CD4-positive, alpha-beta memory T cell (primary cell): ENCODE measurements around the gene SUPT4H1. TPM values are rescaled to one million over a fixed set of nuclear protein-coding genes. Genes with fewer than 3 reads are reported as not detected.

Experiments used
- CTCF ChIA-PET: fragments of 350-600 bp; sonication (Branson Sonifier 250); formaldehyde crosslinking; loops from one replicate; lab custom pipeline; 2021; ENCODE audit warnings: inconsistent platforms; ENCODE audit not compliant: partially characterized antibody; lab: Charles Lee
- POLR2A ChIA-PET: fragments of 350-600 bp; sonication (Branson Sonifier 250); formaldehyde crosslinking; loops from one replicate; lab custom pipeline; 2021; ENCODE audit not compliant: partially characterized antibody; lab: Charles Lee
- DNase-seq, 5 donors: peaks; one replicate each; pipeline versions ENCODE4 v3.0.0 to v3.0.0-alpha.2; 2020 to 2022; ENCODE audit warnings: mixed read lengths in 1 of 5
- H3K27ac ChIP-seq: one replicate; pipeline ENCODE4 v1.7.0; 2013; ENCODE audit warnings: low read depth, low read length
- H3K27me3 ChIP-seq: 2 replicates; pipeline ENCODE4 v1.7.0; 2013; ENCODE audit warnings: mild to moderate bottlenecking, low read length, moderate library complexity; ENCODE audit not compliant: insufficient read depth
- H3K36me3 ChIP-seq: 2 replicates; pipeline ENCODE4 v1.7.0; 2013; ENCODE audit warnings: mild to moderate bottlenecking, low read length, moderate library complexity; ENCODE audit not compliant: insufficient read depth
- H3K4me1 ChIP-seq: 2 replicates; pipeline ENCODE4 v1.7.0; 2013; ENCODE audit warnings: mild to moderate bottlenecking, low read length, moderate library complexity; ENCODE audit not compliant: insufficient read depth
- H3K4me3 ChIP-seq, 2 donors: one replicate each; pipeline ENCODE4 v1.7.0; 2013; ENCODE audit warnings: low read length in 2 of 2, mild to moderate bottlenecking in 1 of 2
- H3K9me3 ChIP-seq, 2 donors: one replicate each; pipeline ENCODE4 v1.7.0; 2013; ENCODE audit warnings: low read length in 2 of 2, control low read depth in 1 of 2; ENCODE audit not compliant: control insufficient read depth in 1 of 2
- H3K27ac Mint-ChIP-seq, 7 donors: one replicate each; pipeline ENCODE4 v1.8.0; 2020 to 2021; ENCODE audit warnings: mixed read lengths in 7 of 7, mild to moderate bottlenecking in 6 of 7, inconsistent platforms in 3 of 7, moderate library complexity in 3 of 7
- H3K27me3 Mint-ChIP-seq, 2 donors: one replicate each; pipeline ENCODE4 v1.8.0; 2020 to 2021; ENCODE audit warnings: mixed read lengths in 2 of 2
- H3K36me3 Mint-ChIP-seq, 2 donors: one replicate each; pipeline ENCODE4 v1.8.0; 2020 to 2021; ENCODE audit warnings: mixed read lengths in 2 of 2, inconsistent platforms in 1 of 2, mild to moderate bottlenecking in 1 of 2
- H3K4me1 Mint-ChIP-seq, 4 donors: one replicate each; pipeline ENCODE4 v1.8.0; 2020 to 2021; ENCODE audit warnings: mixed read lengths in 4 of 4, mild to moderate bottlenecking in 1 of 4
- H3K4me3 Mint-ChIP-seq, 8 donors: one replicate each; pipeline ENCODE4 v1.8.0; 2020 to 2021; ENCODE audit warnings: mixed read lengths in 8 of 8, mild to moderate bottlenecking in 7 of 8, moderate library complexity in 6 of 8, inconsistent platforms in 3 of 8
- H3K9me3 Mint-ChIP-seq, 8 donors: one replicate each; pipeline ENCODE4 v1.8.0; 2020 to 2021; ENCODE audit warnings: mixed read lengths in 8 of 8, mild to moderate bottlenecking in 5 of 8, inconsistent platforms in 3 of 8, moderate library complexity in 1 of 8
- intact Hi-C: fragments of 100-400 bp; cut with micrococcal nuclease; formaldehyde crosslinking; loops from one replicate; pipeline ENCODE4 v1.15.1; 2023
- polyA plus RNA-seq, 2 donors: library from polyadenylated mRNA; unstranded; fragments of 300-500 nt; fragmentation: Illumina TruSeq; gene quantifications; one replicate each; pipeline ENCODE4 v1.2.3, GENCODE V29; 2021
- total RNA-seq, 2 experiments: library from RNA; stranded (reverse); gene quantifications; one replicate each; pipeline ENCODE4 v1.2.3, GENCODE V29; 2021

Gene SUPT4H1
- total and polyA plus RNA-seq, 4 experiments from 2014 or later: 61.4 to 120 (median 84.8) TPM

DNA sequence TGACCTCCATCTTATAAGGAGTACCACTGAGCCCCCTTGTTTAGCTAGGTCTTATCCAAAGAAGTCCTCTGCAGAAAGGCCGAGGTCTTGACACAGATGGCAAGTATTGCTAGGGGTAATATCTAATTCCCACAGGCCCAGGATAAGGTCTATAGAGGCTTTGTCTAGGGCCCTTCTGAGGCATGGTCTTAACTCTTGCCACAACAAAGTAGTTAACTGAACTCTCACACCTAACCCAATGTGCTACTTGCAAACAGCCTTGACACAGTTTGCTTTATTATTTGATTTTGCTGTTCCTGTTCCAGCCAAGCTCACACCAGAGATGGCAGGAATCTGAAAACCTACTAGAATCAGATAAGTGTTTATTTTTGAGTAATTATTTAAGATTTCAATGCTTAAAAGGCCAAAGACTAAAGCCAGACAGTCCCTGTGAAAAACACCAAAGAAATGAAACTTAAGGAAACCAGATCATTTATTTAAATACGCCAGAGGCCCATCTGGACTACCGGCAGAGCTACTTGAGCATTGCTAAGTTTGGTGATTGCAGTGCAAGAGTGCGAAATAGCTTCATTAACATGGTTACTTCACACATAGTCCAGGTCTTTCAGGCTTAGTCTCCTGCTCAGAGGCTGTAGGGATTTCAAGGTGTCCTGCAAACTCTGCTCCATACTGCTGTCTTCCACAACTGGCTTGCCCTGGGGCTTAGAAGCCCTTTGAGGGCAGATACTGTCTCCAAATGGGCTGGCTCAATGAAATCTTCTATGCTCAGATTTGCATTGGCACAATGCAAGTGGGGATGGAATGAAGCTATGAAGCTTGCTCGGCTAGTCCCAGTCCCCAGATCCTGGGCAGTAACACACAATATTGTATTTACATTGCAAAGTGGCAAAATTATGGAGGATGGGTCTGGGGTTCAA, 28.5 kb upstream of the SUPT4H1 start:
- Mint-ChIP-seq H3K4me1 (peaks cover 37 to 53% (median 39%) of the 10 kb centered on the region in 4 donors), H3K4me3 (no peak overlapping the region), H3K27ac (peak overlapping the region in 2 of 7 donors; percentile 44 to 83), H3K27me3 (no peaks in the 10 kb centered on the region), H3K9me3 (no peaks in the 10 kb centered on the region), H3K36me3 (no peaks in the 10 kb centered on the region)
- Histone ChIP-seq H3K27ac (no peak overlapping the region), H3K27me3 (no peaks in the 10 kb centered on the region), H3K4me3 (no peak overlapping the region), H3K36me3 (no peaks in the 10 kb centered on the region), H3K9me3 (no peaks in the 10 kb centered on the region), H3K4me1 (peaks cover 44% of the 10 kb centered on the region)
- ChIA-PET POLR2A (interaction anchor here (1.2 to 2.3 kb wide), 7 partner anchors 29 to 53 kb away, joined by 4 to 10 read pairs (median 4); partner anchors contain the start of genes RNF43, SUPT4H1 and TSPOAP1), CTCF (interaction anchor here (1.2 to 1.6 kb wide), 2 partner anchors 12 kb away, joined by 3 to 5 read pairs; no protein-coding TSS in a partner anchor)
- DNase-seq: no peak
- intact Hi-C loops: no loop called here

DNA sequence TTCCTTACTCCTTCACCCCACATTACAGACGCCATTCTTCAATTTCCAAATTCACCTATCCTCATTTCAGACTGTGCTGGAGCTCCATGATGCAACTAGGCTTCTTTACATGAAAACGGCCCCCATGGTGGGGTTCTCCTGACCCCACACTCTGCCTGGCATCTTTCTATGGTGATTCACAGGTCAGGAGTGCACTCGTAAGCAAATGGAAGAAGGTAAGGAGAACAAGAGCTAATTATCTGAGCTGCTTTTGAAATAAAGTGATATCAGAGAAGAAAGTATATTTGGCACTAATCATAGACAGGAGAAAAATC, 27.5 kb upstream of the SUPT4H1 start:
- ChIA-PET CTCF (interaction anchor here (1.2 to 1.8 kb wide), 3 partner anchors 9 to 62 kb away, joined by 3 to 6 read pairs (median 5); no protein-coding TSS in a partner anchor), POLR2A (interaction anchor here (1.2 to 2.3 kb wide), 5 partner anchors 28 to 52 kb away, joined by 4 to 10 read pairs (median 5); partner anchors contain the start of genes RNF43 and SUPT4H1)
- no peak overlapping the region for H3K27ac ChIP-seq
- Mint-ChIP-seq H3K36me3 (no peaks in the 10 kb centered on the region), H3K27me3 (no peaks in the 10 kb centered on the region), H3K4me1 (peaks cover 35 to 53% (median 39%) of the 10 kb centered on the region in 4 donors), H3K4me3 (peak overlapping the region in 6 of 8 donors; percentile 7 to 59 (median 41)), H3K27ac (peak overlapping the region in 4 of 7 donors; percentile 19 to 81 (median 38)), H3K9me3 (no peaks in the 10 kb centered on the region)
- intact Hi-C loops: no loop called here
- H3K36me3 ChIP-seq: no peaks in the 10 kb centered on the region
- DNase-seq: no peak
- peaks cover 44% of the 10 kb centered on the region for H3K4me1 ChIP-seq
- no peak overlapping the region for H3K4me3 ChIP-seq
- H3K9me3 ChIP-seq: no peaks in the 10 kb centered on the region
- no peaks in the 10 kb centered on the region for H3K27me3 ChIP-seq

DNA sequence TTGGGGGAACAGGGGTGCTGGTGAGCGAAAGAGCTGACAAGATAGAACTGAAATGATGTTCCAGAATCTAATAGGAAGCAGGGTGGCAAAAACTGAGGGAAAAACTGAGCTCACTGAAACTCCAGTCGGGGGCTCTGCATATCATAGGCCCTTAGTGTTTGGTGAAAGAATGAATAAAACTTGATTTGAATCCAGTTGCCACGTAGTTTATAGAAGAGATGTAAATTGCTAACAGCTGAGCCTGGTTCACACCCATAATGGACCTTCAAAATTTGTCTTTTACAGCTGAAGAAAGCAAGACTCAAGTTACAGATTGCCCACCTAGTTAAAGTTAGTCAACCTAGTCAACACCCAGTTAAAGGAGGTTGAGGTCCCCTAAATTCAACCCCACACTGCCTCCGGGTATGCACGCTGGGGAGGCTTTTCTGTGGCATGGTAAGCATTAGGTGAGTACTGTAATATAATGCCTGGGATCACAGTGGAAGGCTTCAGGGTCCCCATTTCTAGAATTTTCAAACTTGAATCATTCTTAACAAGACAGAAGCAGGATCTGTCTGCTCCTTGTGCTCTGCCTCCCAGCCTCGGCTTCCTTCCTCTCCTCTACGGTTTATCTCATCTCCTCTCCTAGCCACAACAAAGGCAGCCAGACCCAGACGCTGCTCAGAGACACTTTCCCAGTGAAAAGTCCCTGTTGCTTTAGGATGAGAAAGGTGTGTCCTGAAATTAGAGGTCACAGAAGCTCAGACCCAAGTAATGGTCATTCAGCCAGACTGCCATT, 26.9 kb upstream of the SUPT4H1 start:
- peak overlapping the region in 7 of 8 donors; percentile 7 to 59 (median 39) for H3K4me3 Mint-ChIP-seq
- peaks cover 35 to 53% (median 38%) of the 10 kb centered on the region in 4 donors for H3K4me1 Mint-ChIP-seq
- intact Hi-C loops: no loop called here
- CTCF ChIA-PET: interaction anchor here (1.2 to 1.8 kb wide), 4 partner anchors 8 to 61 kb away, joined by 3 to 6 read pairs (median 5); no protein-coding TSS in a partner anchor
- peak overlapping the region in 5 of 7 donors; percentile 19 to 81 (median 38) for H3K27ac Mint-ChIP-seq
- Histone ChIP-seq H3K4me1 (peaks cover 44% of the 10 kb centered on the region), H3K27me3 (no peaks in the 10 kb centered on the region), H3K27ac (no peak overlapping the region), H3K4me3 (no peak overlapping the region), H3K36me3 (no peaks in the 10 kb centered on the region), H3K9me3 (no peaks in the 10 kb centered on the region)
- no peaks in the 10 kb centered on the region for H3K27me3 Mint-ChIP-seq
- POLR2A ChIA-PET: interaction anchor here (1.2 to 2.3 kb wide), 4 partner anchors 35 to 51 kb away, joined by 4 to 10 read pairs (median 5); partner anchors contain the start of gene RNF43
- peaks cover 0 to under 1% of the 10 kb centered on the region in 2 donors for H3K36me3 Mint-ChIP-seq
- peak in 1 of 5 donors; percentile 23 for DNase-seq
- no peaks in the 10 kb centered on the region for H3K9me3 Mint-ChIP-seq

DNA sequence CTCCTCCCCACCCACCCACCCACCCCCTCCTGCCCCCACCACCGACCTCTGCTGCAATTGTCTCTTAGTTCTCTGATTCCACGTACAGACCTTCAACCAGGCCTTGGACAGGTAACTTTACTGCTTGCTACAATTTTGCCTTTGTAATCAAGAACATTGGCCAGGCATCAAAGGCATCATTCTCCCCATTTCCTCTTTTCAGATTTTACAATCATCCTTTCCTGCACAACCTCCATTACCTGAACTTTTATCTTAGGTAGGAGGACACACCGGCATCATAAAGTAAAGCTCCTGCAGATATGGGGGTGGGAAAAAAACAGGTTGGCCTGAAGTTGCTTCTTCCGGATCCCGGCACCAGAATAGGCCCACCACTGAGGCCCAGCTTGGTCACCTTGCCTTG, 25.7 kb upstream of the SUPT4H1 start:
- intact Hi-C loops: no loop called here

DNA sequence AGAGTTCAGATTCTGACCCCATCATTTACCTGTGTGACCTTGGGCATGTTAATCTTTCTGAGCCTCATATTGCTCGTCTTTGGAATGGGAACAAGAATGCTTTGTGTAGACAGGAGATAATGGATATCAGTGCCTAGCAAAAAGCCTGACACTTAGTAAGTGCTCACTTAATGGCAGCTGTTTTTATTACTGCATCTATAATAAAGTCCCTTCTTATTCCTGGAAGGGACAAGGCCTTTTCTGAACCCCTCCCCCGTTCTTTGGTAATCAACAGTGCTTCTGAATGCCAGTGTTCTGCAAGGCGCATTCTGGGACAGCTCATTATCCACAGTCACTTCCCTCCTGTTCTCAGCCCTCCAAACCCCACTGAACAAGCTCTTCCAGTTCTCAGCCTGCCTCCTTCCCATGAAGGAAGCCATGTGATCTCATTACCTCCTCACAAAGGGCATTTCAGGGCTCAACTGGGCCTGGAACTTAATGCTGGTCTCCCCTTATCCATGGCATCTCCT, 25.1 kb upstream of the SUPT4H1 start:
- ChIA-PET POLR2A (interaction anchor here (1.3 kb wide), 1 partner anchor 49 kb away, joined by 3 read pairs; no protein-coding TSS in a partner anchor), CTCF (interaction anchor here (0.6 to 1.7 kb wide), 2 partner anchors 10 to 71 kb away, joined by 4 to 5 read pairs; no protein-coding TSS in a partner anchor)
- Mint-ChIP-seq H3K27ac (peak overlapping the region in 2 of 7 donors; percentile 19 to 20), H3K27me3 (no peaks in the 10 kb centered on the region), H3K4me3 (no peak overlapping the region), H3K4me1 (peaks cover 26 to 43% (median 29%) of the 10 kb centered on the region in 4 donors), H3K9me3 (no peaks in the 10 kb centered on the region), H3K36me3 (peaks cover 1 to 8% of the 10 kb centered on the region in 2 donors)
- DNase-seq: no peak
- H3K27ac ChIP-seq: no peak overlapping the region
- intact Hi-C loops: no loop called here
- no peaks in the 10 kb centered on the region for H3K36me3 ChIP-seq
- H3K9me3 ChIP-seq: no peaks in the 10 kb centered on the region
- H3K4me1 ChIP-seq: peaks cover 34% of the 10 kb centered on the region
- H3K27me3 ChIP-seq: no peaks in the 10 kb centered on the region
- no peak overlapping the region for H3K4me3 ChIP-seq

More for the DNA sequence above, 25.7 kb upstream of the SUPT4H1 start:
- Mint-ChIP-seq H3K36me3 (peaks cover 1 to 5% of the 10 kb centered on the region in 2 donors), H3K4me3 (peak overlapping the region in 1 of 8 donors; percentile 4), H3K27ac (no peak overlapping the region), H3K27me3 (no peaks in the 10 kb centered on the region), H3K9me3 (no peaks in the 10 kb centered on the region), H3K4me1 (peaks cover 31 to 48% (median 33%) of the 10 kb centered on the region in 4 donors)
- Histone ChIP-seq H3K36me3 (no peaks in the 10 kb centered on the region), H3K4me1 (peaks cover 39% of the 10 kb centered on the region), H3K27me3 (no peaks in the 10 kb centered on the region), H3K9me3 (no peaks in the 10 kb centered on the region), H3K27ac (no peak overlapping the region), H3K4me3 (no peak overlapping the region)
- POLR2A ChIA-PET: no interaction called here
- CTCF ChIA-PET: interaction anchor here (0.6 to 1.7 kb wide), 2 partner anchors 9 to 70 kb away, joined by 4 to 5 read pairs; no protein-coding TSS in a partner anchor
- no peak for DNase-seq

DNA sequence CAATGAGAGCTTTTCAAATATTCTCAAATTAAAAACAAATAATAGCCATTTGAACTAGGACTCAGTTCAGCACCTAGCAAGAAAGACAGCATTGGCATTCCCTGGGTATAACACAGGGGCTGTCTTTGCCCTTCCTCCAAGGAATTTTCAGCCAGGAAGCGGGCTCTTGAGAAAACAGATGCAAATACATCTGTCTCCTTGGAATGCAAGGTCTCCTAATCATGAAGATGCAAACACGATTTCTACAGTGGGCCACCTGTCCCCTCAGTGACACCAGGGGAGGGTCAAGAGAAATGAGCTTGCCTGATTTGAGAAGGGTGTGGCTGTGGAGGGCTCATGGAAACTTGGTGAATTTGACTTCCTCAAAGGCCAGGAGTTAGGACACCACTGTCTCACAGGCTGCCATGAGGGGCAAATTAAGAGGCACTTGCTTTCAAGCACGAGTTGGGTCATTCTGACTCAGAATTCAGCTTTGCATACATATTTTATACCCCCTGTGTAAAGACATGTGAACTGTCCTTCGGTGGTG, 24.5 kb upstream of the SUPT4H1 start:
- Histone ChIP-seq H3K27ac (no peak overlapping the region), H3K27me3 (no peaks in the 10 kb centered on the region), H3K4me3 (no peak overlapping the region), H3K36me3 (no peaks in the 10 kb centered on the region), H3K4me1 (peaks cover 28% of the 10 kb centered on the region), H3K9me3 (no peaks in the 10 kb centered on the region)
- Mint-ChIP-seq H3K9me3 (no peaks in the 10 kb centered on the region), H3K36me3 (peaks cover 1 to 8% of the 10 kb centered on the region in 2 donors), H3K27ac (no peak overlapping the region), H3K4me1 (peaks cover 20 to 37% (median 24%) of the 10 kb centered on the region in 4 donors), H3K27me3 (no peaks in the 10 kb centered on the region), H3K4me3 (no peak overlapping the region)
- CTCF ChIA-PET: no interaction called here
- POLR2A ChIA-PET: interaction anchor here (1.3 kb wide), 1 partner anchor 49 kb away, joined by 3 read pairs; no protein-coding TSS in a partner anchor
- intact Hi-C loops: no loop called here
- DNase-seq: no peak
